Parathyroid adenoma (tissue), 2 donors: ENCODE measurements around the gene ANKRD49.

Source experiments
- H2AFZ ChIP-seq: fragments of 300-600 bp; sonication (generic); one replicate; pipeline ENCODE4 v1.7.0; 2017; ENCODE audit warnings: antibody characterized with exemption, mild to moderate bottlenecking
- H3K27ac ChIP-seq: fragments of 300-600 bp; sonication (generic); one replicate; pipeline ENCODE4 v1.7.0; 2017
- H3K27me3 ChIP-seq: fragments of 300-600 bp; sonication (generic); one replicate; pipeline ENCODE4 v1.7.0; 2017; ENCODE audit warnings: low read length; ENCODE audit not compliant: control insufficient read depth, insufficient read depth
- H3K36me3 ChIP-seq: fragments of 300-600 bp; sonication (generic); one replicate; pipeline ENCODE4 v1.7.0; 2017; ENCODE audit warnings: low read length; ENCODE audit not compliant: control insufficient read depth, insufficient read depth
- H3K4me1 ChIP-seq: fragments of 300-600 bp; sonication (generic); one replicate; pipeline ENCODE4 v1.7.0; 2017; ENCODE audit warnings: control low read depth
- H3K4me2 ChIP-seq: fragments of 300-600 bp; sonication (generic); one replicate; pipeline ENCODE4 v1.7.0; 2017; ENCODE audit warnings: low read length
- H3K4me3 ChIP-seq: fragments of 300-600 bp; sonication (generic); one replicate; pipeline ENCODE4 v1.7.0; 2017; ENCODE audit warnings: low read depth, low read length
- H3K79me2 ChIP-seq: fragments of 300-600 bp; sonication (generic); one replicate; pipeline ENCODE4 v1.7.0; 2017; ENCODE audit warnings: control low read depth
- H3K9ac ChIP-seq: fragments of 300-600 bp; sonication (generic); one replicate; pipeline ENCODE4 v1.7.0; 2017; ENCODE audit warnings: mild to moderate bottlenecking
- H3K9me3 ChIP-seq: fragments of 300-600 bp; sonication (generic); one replicate; pipeline ENCODE4 v1.7.0; 2017; ENCODE audit warnings: low read length; ENCODE audit not compliant: control insufficient read depth
- CTCF ChIP-seq: fragments of 300-600 bp; sonication (generic); IDR thresholded peaks from one replicate; pipeline ENCODE4 v1.7.0; 2017; ENCODE audit warnings: antibody characterized with exemption, mild to moderate bottlenecking
- donor health status: primary hyperparathyroidism.

Gene ANKRD49

GRCh38 chr11:94537031-94537600, 43.3 kb downstream of the ANKRD49 start:
- Histone ChIP-seq H3K27me3 (no peaks in the 10 kb centered on the region), H3K9ac (no peak overlapping the region), H3K4me2 (no peak overlapping the region), H3K79me2 (no peaks in the 10 kb centered on the region), H3K36me3 (no peaks in the 10 kb centered on the region), H3K4me3 (no peak overlapping the region), H2AFZ (no peak overlapping the region), H3K4me1 (no peaks in the 10 kb centered on the region), H3K9me3 (no peaks in the 10 kb centered on the region), H3K27ac (no peak overlapping the region)
- no peak for TF ChIP-seq CTCF

GRCh38 chr11:94539420-94539819, 45.6 kb downstream of the ANKRD49 start:
- no peak for TF ChIP-seq CTCF
- Histone ChIP-seq H3K27ac (no peak overlapping the region), H3K4me1 (no peaks in the 10 kb centered on the region), H3K9ac (no peak overlapping the region), H3K36me3 (no peaks in the 10 kb centered on the region), H3K79me2 (no peaks in the 10 kb centered on the region), H3K4me3 (no peak overlapping the region), H3K27me3 (no peaks in the 10 kb centered on the region), H2AFZ (no peak overlapping the region), H3K4me2 (no peak overlapping the region), H3K9me3 (no peaks in the 10 kb centered on the region)

- H3K36me3 ChIP-seq: no peaks in the 10 kb centered on the region
- no peaks in the 10 kb centered on the region for H3K27me3 ChIP-seq
- H3K4me1 ChIP-seq: no peaks in the 10 kb centered on the region
- H2AFZ ChIP-seq: peak within 1 kb of the TSS; percentile 99
- H3K27ac ChIP-seq: peak within 1 kb of the TSS; percentile 90
- H3K9ac ChIP-seq: no peak within 1 kb of the TSS
- H3K79me2 ChIP-seq: no peaks in the 10 kb centered on the region
- peak within 1 kb of the TSS; percentile 56 for H3K4me3 ChIP-seq
- TF ChIP-seq CTCF: no peak
- H3K9me3 ChIP-seq: no peaks in the 10 kb centered on the region
- peak within 1 kb of the TSS; percentile 70 for H3K4me2 ChIP-seq
These were observed 50.2 kb downstream of the ANKRD49 start, which contains the start of gene FUT4 for GRCh38 chr11:94543695-94544645. FUT4 (plus strand) TSS chr11:94543921; CDS start chr11:94544134, 213 bp downstream.

GRCh38 chr11:94544646-94545263, 51.0 kb downstream of the ANKRD49 start:
- Histone ChIP-seq H3K9me3 (no peaks in the 10 kb centered on the region), H3K27me3 (no peaks in the 10 kb centered on the region), H3K79me2 (no peaks in the 10 kb centered on the region), H3K9ac (no peak overlapping the region), H3K4me2 (peak overlapping the region; percentile 70), H3K4me1 (no peaks in the 10 kb centered on the region), H3K4me3 (peak overlapping the region; percentile 11), H3K36me3 (no peaks in the 10 kb centered on the region), H3K27ac (no peak overlapping the region), H2AFZ (peak overlapping the region; percentile 69)
- TF ChIP-seq CTCF: no peak
